Measurements from ENCODE around the gene TTC21A.

DNA sequence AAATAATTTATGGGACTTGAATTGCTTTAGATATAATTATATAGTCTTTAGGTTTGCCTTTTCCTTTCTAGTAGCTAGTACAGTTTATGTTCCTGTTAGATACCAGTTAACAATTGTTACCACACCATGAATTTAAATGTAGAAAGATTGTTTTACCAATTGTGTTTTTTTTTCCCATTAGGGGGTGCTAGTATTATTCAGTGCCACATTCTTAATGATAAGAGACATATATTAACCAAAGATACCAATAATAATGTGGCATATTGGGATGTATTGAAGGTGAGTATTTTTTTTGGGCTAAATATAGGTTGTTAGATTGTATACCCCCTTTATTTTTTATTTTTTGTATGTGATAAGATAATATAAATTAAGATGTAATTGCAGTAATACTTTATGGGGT, 27.9 kb upstream of the TTC21A start:
- TF ChIP-seq TAF1 (CRISPR knock-in tag; IDR thresholded peaks at IDR 0.05), result no peak
- TF ChIP-seq ZNF772 (CRISPR knock-in tag; IDR thresholded peaks at IDR 0.05), result no peak
- TF ChIP-seq FOSL1 (CRISPR knock-in tag; IDR thresholded peaks at IDR 0.05; ENCODE audit: borderline replicate concordance), result no peak
- TF ChIP-seq ZNF670 (CRISPR knock-in tag; IDR thresholded peaks at IDR 0.05; ENCODE audit: borderline replicate concordance), result no peak
- TF ChIP-seq, protein P1, sequence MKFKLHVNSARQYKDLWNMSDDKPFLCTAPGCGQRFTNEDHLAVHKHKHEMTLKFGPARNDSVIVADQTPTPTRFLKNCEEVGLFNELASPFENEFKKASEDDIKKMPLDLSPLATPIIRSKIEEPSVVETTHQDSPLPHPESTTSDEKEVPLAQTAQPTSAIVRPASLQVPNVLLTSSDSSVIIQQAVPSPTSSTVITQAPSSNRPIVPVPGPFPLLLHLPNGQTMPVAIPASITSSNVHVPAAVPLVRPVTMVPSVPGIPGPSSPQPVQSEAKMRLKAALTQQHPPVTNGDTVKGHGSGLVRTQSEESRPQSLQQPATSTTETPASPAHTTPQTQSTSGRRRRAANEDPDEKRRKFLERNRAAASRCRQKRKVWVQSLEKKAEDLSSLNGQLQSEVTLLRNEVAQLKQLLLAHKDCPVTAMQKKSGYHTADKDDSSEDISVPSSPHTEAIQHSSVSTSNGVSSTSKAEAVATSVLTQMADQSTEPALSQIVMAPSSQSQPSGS (CRISPR knock-in tag; IDR thresholded peaks at IDR 0.05), result no peak
- TF ChIP-seq POLR2A (IDR thresholded peaks at IDR 0.05; ENCODE audit: insufficient read depth in 1 of 2, low read depth in 2 of 2, low read length in 2 of 2), result no peak
- no peak for TF ChIP-seq RAD21 (CRISPR knock-in tag; IDR thresholded peaks at IDR 0.05)
- TF ChIP-seq ZNF382 (CRISPR knock-in tag; IDR thresholded peaks at IDR 0.05; ENCODE audit: borderline replicate concordance), result no peak
- TF ChIP-seq HNRNPUL1 (IDR thresholded peaks at IDR 0.05; ENCODE audit: low read depth, low read length), result no peak
- TF ChIP-seq GMEB1 (CRISPR knock-in tag; IDR thresholded peaks at IDR 0.05; ENCODE audit: borderline replicate concordance), result no peak
- no peak for TF ChIP-seq FOXM1 (CRISPR knock-in tag; IDR thresholded peaks at IDR 0.05)
- TF ChIP-seq ZBTB8A (CRISPR knock-in tag; IDR thresholded peaks at IDR 0.05; ENCODE audit: borderline replicate concordance, low read depth), result no peak
- no peak for TF ChIP-seq CEBPZ (IDR thresholded peaks at IDR 0.05; ENCODE audit: low read length)

Measured in HepG2 (cell line).